Central memory CD4-positive, alpha-beta T cell (primary cell): ENCODE data around the gene DDX56.
"Not testable (repeated sequence)": the region's sequence is repeated elsewhere in the genome, so short reads cannot be mapped to it uniquely, and the experiment has no call there.

Source experiments
- DNase-seq: peaks from one replicate; pipeline ENCODE4 v3.0.0; 2022

Gene DDX56

GRCh38 chr7:44561962-44562621, 11.6 kb downstream of the DDX56 start:
- DNase-seq, result no peak

- no peak for DNase-seq
These were observed 12.2 kb downstream of the DDX56 start for GRCh38 chr7:44561481-44561880.

- no peak for DNase-seq
These were observed 14.2 kb downstream of the DDX56 start for GRCh38 chr7:44559485-44559884.

- DNase-seq, result no peak
These were observed 16.2 kb downstream of the DDX56 start for GRCh38 chr7:44557485-44557884.

- DNase-seq, result no peak
These were observed 18.4 kb downstream of the DDX56 start for GRCh38 chr7:44555350-44555749.

- not testable (repeated sequence) for DNase-seq
These were observed 21.2 kb downstream of the DDX56 start for GRCh38 chr7:44552473-44553005.

- DNase-seq, result no peak
These were observed 24.3 kb downstream of the DDX56 start for GRCh38 chr7:44549457-44549856.

GRCh38 chr7:44548893-44549292, 24.8 kb downstream of the DDX56 start:
- no peak for DNase-seq

GRCh38 chr7:44547536-44548231, 26.0 kb downstream of the DDX56 start:
- DNase-seq, result no peak

GRCh38 chr7:44541876-44542610, 31.7 kb downstream of the DDX56 start:
- DNase-seq, result no peak

- DNase-seq, result no peak
These were observed 32.5 kb downstream of the DDX56 start, which contains the start of gene NPC1L1 for GRCh38 chr7:44541028-44541869. NPC1L1 (minus strand) TSS chr7:44541330; CDS start chr7:44541259, 71 bp downstream.

- no peak for DNase-seq
These were observed 33.1 kb downstream of the DDX56 start for GRCh38 chr7:44540592-44541027.

- no peak for DNase-seq
These were observed 33.8 kb downstream of the DDX56 start for GRCh38 chr7:44539669-44540506.

GRCh38 chr7:44538798-44539668, 34.7 kb downstream of the DDX56 start:
- no peak for DNase-seq

- no peak for DNase-seq
These were observed 35.5 kb downstream of the DDX56 start for GRCh38 chr7:44538093-44538797.

GRCh38 chr7:44537442-44537841, 36.3 kb downstream of the DDX56 start:
- no peak for DNase-seq

- no peak for DNase-seq
These were observed 37.6 kb downstream of the DDX56 start for GRCh38 chr7:44536090-44536489.

GRCh38 chr7:44535348-44536064, 38.2 kb downstream of the DDX56 start:
- DNase-seq, result no peak

- no peak for DNase-seq
These were observed 39.2 kb downstream of the DDX56 start for GRCh38 chr7:44534501-44534900.
